Measurements from ENCODE around the gene ZNF692.
"Not testable (repeated sequence)": the region's sequence is repeated elsewhere in the genome, so short reads cannot be mapped to it uniquely, and the experiment has no call there.

The ZNF692 gene, protein sequence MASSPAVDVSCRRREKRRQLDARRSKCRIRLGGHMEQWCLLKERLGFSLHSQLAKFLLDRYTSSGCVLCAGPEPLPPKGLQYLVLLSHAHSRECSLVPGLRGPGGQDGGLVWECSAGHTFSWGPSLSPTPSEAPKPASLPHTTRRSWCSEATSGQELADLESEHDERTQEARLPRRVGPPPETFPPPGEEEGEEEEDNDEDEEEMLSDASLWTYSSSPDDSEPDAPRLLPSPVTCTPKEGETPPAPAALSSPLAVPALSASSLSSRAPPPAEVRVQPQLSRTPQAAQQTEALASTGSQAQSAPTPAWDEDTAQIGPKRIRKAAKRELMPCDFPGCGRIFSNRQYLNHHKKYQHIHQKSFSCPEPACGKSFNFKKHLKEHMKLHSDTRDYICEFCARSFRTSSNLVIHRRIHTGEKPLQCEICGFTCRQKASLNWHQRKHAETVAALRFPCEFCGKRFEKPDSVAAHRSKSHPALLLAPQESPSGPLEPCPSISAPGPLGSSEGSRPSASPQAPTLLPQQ

GRCh38 chr1:248858891-248859889 lies at the start of gene ZNF692:
Gene ZNF692, minus strand, starts transcription at chr1:248859085. Its CDS starts 776 bp downstream, at chr1:248858309.
- DNase-seq (ENCODE audit: low read depth in 3 of 3), result peak; percentile 88 to 97 (median 96)

DNA sequence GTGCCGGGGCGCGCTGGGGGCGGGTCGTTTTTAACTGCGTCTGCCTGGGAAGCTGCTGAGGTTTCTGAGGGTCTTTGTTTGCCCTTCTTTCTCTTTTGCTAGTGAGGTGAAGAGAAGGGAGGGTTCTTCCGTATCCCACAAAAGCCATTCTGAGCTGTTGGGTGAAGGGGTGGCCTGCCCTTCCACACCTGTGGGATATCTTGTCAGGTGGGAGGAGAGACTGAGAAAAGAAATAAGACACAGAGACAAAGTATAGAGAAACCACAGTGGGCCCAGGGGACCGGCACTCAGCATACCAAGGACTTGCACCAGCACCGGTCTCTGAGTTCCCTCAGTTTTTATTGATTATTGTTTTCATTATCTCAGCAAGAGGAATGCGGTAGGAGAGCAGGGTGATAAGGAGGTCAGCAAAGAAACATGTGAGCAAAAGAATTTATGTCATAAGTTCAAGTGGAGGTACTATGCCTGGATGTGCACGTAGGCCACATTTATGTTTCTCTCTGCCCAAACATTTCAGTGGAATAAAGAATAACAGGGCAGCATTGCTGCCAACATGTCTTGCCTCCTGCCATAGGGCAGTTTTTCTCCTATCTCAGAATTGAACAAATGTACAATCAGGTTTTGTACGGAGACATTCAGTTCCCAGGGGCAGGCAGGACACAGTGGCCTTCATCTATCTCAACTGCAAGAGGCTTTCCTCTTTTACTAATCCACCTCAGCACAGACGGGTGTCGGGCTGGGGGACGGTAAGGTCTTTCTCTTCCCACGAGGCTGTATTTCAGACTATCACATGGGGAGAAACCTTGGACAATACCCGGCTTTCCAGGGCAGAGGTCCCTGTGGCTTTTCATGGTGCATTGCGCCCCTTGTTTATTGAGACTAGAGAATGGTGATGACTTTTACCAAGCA lies 48.1 kb upstream of the ZNF692 start:
- DNase-seq (ENCODE audit: low read depth in 3 of 3), result no peak

DNA sequence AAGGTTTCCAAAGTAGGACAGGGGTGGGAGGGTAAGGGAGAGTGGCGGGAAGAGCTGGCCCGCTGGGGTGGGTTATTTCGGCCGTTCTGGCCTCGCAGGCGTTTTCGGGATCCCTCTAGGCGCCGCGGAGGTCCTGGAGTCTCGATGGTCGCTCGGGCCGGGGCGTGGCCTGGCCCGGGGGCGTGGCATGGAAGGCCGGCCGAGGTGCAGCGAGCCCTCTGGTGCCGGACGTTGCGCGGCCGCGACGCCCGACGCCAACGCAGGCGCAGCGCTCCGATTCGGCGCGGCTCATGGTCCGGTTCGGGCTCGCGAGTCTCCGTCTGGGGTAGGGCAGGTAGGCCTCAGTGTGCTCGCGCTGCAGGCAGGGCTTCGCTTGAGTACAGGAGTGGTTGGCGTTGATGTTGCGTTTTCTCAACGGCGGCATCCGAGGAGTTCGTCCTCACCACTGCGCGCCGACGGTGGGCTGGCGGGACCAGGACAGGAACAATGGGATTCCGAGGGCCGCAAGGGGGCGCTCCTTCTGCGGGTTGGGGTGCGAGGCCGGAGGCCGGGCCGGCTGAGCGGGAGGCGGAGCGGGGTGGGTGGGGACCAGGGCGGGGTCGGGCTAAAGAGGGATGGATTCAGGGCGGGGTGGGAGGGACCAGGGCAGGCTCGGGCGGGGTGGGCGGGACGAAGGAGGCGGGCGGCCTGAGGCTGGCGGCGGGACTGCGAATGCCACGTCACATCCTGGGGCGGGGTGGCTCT lies 47.3 kb upstream of the ZNF692 start, which contains the start of gene PGBD2:
Gene PGBD2, plus strand, starts transcription at position 227 of the 744 bp plus-strand sequence. CDS start 7,628 bp downstream, outside the sequence.
- peak; percentile 89 to 96 (median 93) for DNase-seq (ENCODE audit: low read depth in 3 of 3)

DNA sequence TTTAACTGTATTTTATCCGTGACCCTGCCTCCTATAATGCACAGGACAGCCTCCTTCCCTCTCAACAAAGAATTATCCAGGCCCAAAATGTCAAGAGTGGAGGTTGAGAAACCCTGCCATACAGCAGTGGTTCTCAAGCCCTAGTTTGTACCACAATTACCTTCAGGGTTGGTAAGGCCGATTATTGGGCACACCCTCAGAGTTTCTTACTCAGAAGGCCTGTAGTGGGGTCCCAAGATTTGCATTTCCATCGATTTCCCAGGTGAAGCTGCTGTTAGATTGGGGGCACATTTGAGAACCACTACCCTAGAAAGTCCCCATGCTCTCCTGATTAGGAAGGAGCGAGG lies 46.8 kb upstream of the ZNF692 start:
- DNase-seq (ENCODE audit: low read depth in 3 of 3), result no peak

- no peak for DNase-seq (ENCODE audit: low read depth in 3 of 3)
These were observed 45.7 kb upstream of the ZNF692 start for GRCh38 chr1:248904437-248905216.

GRCh38 chr1:248901578-248901977 lies 42.7 kb upstream of the ZNF692 start:
- no peak for DNase-seq (ENCODE audit: low read depth in 3 of 3)

GRCh38 chr1:248900637-248901036 lies 41.8 kb upstream of the ZNF692 start:
- no peak for DNase-seq (ENCODE audit: low read depth in 3 of 3)

DNA sequence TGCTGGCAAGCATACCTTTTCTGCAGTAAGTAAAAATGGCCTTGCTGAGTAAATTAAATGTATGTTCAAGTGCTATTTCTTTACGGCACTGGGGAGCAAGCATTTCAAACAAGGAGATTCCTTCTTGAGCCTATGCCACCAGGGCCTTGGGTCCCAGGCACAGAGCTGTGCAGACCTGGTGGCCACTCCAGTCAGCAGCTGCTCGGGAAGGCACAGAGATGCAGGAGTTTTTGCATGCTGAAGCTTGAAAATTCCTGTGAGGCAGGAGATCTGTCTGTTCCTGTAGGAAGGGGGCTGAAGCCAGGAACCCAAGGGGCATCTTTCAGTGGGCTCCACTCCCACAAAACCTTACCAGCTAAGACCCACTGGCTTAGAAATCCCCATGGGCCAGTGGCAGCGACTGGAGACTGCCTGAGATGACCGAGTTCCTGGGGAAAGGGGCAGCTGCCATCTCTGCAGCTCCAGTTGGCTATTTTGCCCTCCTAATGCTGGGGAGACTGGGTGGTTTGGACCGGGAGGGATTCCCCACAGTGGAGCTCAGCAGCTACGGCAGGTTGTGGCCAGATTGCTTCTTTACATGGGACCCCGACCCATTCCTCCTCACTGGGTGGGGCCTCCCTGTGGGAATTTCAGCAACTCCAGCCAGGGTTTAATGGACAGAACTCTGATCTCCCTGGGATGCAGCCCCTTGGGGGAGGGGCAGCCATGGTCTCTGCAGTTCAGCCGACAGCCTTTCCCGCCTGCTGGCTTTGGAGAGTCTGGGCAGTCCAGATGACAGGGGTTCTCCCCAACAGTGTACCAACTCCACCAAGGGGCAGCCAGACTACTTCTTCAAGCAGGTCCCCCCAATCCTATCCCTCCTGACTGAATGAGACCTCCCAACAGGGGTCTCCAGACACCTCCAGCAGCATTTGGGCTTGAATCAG lies 38.8 kb upstream of the ZNF692 start:
- no peak for DNase-seq (ENCODE audit: low read depth in 3 of 3)

DNA sequence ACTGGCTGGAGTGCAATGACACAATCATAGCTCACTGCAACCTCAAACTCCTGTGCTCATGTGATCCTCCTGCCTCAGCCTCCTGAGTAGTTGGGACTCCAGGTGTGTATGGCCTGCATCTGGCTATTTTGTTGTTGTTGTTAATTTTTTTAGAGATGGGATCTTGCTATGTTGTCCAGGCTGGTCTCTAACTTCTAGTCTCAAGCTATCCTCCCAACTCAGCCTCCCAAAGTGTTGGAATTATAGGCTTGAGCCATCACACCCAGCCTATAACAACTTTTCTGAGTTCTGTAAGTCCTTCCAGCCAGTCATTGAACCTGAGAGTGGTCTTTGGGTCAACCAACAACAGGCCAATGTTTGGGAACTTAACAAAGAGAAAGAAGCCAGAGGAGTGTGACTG lies 36.0 kb upstream of the ZNF692 start:
- no peak for DNase-seq (ENCODE audit: low read depth in 3 of 3)

DNA sequence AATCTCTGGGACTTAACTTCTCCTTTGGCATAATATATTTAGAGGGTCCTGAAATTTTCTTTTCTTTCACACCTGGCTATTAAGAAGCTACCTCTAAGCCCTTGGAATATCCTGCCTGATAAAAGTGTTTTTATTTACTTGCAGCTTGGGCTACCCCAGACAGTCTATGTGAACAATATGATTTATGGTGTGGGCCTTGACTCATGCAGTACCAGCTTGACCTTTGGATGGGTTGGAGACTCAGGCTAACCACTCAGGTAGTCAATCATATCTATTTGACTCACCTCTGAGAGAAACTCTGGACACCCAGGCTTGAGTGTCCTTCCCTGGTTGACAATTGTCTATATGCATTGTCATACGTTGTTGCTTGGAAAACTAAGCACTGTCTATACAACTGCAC lies 33.7 kb upstream of the ZNF692 start:
- no peak for DNase-seq (ENCODE audit: low read depth in 3 of 3)

DNA sequence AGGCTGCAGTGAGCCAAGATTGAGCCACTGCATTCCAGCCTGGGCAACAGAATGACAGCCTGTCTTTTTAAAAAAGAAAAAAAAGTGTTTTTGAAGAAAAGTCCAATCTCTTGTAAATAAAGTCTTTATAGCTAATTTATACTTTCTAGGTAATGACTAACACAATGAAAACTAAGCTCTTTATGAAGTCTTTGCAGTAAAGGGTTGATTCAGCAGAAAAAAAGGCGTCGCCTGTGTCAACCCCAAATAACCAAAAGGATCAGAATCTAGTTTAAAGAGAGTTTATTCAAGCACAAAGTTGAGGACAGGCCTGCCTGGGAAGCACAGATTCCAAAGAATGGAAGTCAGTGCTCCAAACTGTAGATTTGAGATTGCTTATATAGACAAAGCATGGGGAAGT lies 32.9 kb upstream of the ZNF692 start:
- DNase-seq (ENCODE audit: low read depth in 3 of 3), result no peak

DNA sequence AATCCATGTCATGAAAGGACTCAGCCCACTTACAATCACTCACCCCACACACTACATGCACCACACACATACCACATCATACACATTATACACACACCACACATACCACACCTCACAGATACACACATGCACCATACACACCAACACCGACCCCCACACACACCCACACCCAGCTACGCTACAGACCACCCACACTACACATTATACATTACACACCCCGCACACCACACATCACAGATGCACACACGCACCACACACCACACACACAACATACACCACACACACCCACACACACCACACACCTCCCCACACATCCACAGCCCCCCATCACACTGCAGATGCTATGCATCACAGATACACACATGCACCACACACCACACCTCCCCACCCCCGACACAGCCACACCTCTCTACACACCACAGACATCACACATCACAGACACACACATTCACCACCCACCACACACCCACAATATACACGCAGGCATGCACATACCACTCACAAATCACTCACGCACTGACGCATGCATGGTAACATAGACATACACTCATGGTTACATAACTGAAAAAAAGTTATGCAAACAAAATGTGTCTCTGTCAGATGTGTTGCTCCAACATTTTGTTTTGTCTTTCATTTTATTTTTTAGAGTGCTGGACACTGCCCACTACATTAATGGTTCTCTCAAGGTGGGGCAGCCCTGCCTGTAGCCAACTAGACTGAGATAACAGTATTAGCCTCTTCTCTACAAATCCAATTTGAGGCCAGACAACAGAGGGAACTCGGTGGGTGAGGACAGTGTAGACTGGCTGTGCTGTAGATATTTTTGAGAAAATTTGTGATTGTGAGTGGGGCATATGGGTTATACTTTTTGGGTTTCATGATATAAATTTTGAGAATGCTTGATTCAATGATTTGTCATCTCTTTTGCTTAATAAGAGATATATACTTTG lies 31.9 kb upstream of the ZNF692 start:
- DNase-seq (ENCODE audit: low read depth in 3 of 3), result no peak

DNA sequence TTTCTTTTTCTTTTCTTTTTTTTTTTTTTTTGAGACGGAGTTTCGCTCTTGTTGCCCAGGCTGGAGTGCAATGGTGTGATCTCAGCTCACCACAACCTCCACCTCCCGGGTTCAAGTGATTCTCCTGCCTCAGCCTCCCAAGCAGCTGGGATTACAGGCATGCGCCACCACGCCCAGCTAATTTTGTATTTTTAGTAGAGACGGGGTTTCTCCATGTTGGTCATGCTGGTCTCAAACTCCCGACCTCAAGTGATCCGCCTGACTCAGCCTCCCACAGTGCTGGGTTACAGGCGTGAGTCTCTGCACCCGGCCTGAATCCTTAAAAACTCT lies 31.0 kb upstream of the ZNF692 start:
- not testable (repeated sequence) for DNase-seq (ENCODE audit: low read depth in 3 of 3)

GRCh38 chr1:248886237-248886895 lies 27.5 kb upstream of the ZNF692 start:
- no peak for DNase-seq (ENCODE audit: low read depth in 3 of 3)

DNA sequence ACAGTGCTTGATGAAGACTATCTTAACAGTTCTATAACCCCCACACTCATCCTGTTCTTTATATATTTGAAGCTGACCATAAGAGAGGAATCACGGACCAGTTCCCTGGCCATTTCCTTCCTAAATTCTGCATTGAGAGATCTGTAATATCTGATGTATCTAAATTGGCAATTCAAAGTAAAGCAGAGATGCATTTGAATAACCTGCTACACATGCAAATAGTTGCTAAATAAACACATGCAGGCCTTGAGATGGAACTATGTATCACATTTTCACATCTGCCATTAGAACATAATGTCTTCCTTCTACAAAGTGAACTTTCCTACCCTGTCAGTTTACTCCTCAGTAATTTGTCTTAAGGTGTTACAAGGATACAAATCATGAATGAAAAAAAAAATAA lies 26.8 kb upstream of the ZNF692 start:
- DNase-seq (ENCODE audit: low read depth in 3 of 3), result no peak

DNA sequence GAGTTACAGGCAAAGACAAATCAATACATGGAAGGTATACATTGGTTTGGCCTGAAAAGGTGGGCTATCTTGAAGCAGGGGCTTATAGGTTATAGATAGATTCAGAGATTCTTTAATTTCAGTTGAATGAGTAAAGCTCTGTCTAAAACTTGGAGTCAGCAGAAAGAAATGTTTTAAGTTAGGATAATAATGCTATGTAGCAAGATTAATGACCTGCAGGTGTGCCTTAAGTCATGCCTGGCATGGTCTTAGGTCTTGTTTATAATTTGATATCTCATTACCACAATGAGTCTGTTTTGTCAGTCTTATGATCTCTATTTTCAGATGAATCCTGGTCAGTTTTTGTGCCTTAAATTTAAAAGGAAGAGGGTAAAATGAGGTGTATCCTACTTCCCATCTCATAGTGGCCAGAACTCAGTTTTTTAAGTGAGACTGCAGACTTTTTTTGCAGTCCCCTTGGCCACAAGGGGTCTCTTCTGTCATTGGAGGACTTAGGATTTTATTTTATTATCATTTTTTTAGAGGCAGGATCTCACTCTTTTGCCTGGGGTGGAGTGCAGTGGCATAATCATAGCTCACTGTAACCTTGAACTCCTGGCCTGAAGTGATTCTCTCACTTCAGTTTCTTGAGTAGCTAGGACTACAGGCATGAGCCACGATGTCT lies 25.9 kb upstream of the ZNF692 start:
- DNase-seq (ENCODE audit: low read depth in 3 of 3), result no peak

All from stimulated activated CD4-positive, alpha-beta T cell treated with anti-CD3 and anti-CD28 coated beads, TNF-alpha, amount 100 ng/mL, for 4 hours (primary cell).